NT2/D1 (cell line): ENCODE measurements around the gene SPEM1.

Source experiments
- SUZ12 ChIP-seq: IDR thresholded peaks from 2 replicates; pipeline ENCODE4 v1.6.1; 2011; ENCODE audit not compliant: insufficient read length, insufficient read depth; ENCODE audit errors: extremely low read depth
- YY1 ChIP-seq: IDR thresholded peaks from 2 replicates; pipeline ENCODE4 v1.6.1; 2011; ENCODE audit not compliant: insufficient read length, insufficient read depth

DNA sequence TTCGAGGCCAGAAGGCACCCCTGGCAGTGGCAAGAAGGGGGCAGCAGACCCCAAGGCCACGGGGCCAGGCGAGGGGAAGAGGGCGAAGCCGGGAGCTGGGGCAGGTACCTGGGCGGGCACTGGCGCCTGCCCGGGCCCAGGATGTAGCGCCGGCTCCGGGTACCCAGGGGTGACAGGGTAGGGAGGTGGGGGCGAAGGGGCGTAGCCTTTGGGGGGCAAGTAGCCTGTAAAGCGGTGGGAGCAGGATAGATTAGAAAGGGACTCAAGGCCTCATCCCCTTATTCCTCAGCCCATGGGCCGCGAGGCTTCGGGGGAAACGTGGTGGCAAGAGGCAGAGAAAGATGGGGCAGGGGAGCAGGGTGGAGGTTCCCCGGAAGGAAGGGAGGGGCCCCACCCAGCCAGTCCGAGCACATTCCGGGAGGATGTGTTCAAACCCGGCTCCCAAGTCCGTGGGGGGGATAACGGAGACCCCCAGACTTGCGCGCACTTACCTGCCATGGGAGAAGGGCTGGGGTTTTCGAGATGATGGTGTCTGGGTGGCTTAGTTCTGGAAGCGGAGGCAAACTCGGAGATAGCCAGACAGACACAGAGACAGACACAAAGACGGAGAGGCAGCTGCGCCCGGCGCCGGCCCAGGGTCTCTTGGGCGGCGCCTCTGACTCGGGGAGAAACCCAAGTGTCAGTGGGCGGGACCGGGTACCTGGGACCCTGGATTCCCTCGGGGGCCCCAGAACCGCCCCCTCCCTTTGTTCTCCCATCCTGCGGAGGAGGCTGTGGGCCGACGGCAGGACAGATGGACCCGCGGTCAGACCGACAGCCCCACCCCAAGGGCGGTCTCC lies 26.3 kb upstream of the SPEM1 start:
- TF ChIP-seq SUZ12 (no peak), YY1 (no peak)
